ENCODE data around the gene RIPPLY3.

- no peak for TF ChIP-seq CTCF (conservative IDR thresholded peaks at IDR 0.05 in 1 of 2, IDR thresholded peaks at IDR 0.05 in 1 of 2; ENCODE audit: low read depth in 1 of 2, low read length in 2 of 2)
- no peak for TF ChIP-seq EZH2 (IDR thresholded peaks at IDR 0.05; ENCODE audit: low read length, missing control alignments)
Measured at GRCh38 chr21:37062593-37062935, 56.1 kb downstream of the RIPPLY3 start.
